Ishikawa (cell line): ENCODE results near the gene TLE6.
A peak's percentile ranks its signal among the peaks of the same experiment; 100 is the strongest.

Source experiments
- CEBPB ChIP-seq: IDR thresholded peaks from 2 replicates; pipeline ENCODE4 v1.6.1; 2012
- CREB1 ChIP-seq: IDR thresholded peaks from 2 replicates; pipeline ENCODE4 v1.6.1; 2012; ENCODE audit warnings: low read depth
- EGR1 ChIP-seq: IDR thresholded peaks from 2 replicates; pipeline ENCODE4 v1.6.1; 2012
- EP300 ChIP-seq: IDR thresholded peaks from 2 replicates; pipeline ENCODE4 v1.6.1; 2012; ENCODE audit warnings: borderline replicate concordance
- FOXM1 ChIP-seq: IDR thresholded peaks from 2 replicates; pipeline ENCODE4 v1.6.1; 2012; ENCODE audit warnings: low read depth, borderline replicate concordance
- NFIC ChIP-seq: IDR thresholded peaks from 2 replicates; pipeline ENCODE4 v1.6.1; 2012
- RAD21 ChIP-seq: IDR thresholded peaks from 2 replicates; pipeline ENCODE4 v1.6.1; 2012; ENCODE audit warnings: low read depth
- REST ChIP-seq: IDR thresholded peaks from 2 replicates; pipeline ENCODE4 v1.6.1; 2012; ENCODE audit warnings: low read depth, mild to moderate bottlenecking
- TAF1 ChIP-seq: IDR thresholded peaks from 2 replicates; pipeline ENCODE4 v1.6.1; 2012; ENCODE audit warnings: low read depth, mild to moderate bottlenecking
- TCF12 ChIP-seq: IDR thresholded peaks from 2 replicates; pipeline ENCODE4 v1.6.1; 2012; ENCODE audit warnings: low read depth
- TEAD4 ChIP-seq: IDR thresholded peaks from 2 replicates; pipeline ENCODE4 v1.6.1; 2012
- USF1 ChIP-seq: IDR thresholded peaks from 2 replicates; pipeline ENCODE4 v1.6.1; 2012
- YY1 ChIP-seq: IDR thresholded peaks from 2 replicates; pipeline ENCODE4 v1.6.1; 2012; ENCODE audit warnings: low read depth
- ZBTB7A ChIP-seq: IDR thresholded peaks from 2 replicates; pipeline ENCODE4 v1.6.1; 2012; ENCODE audit warnings: low read depth
- TF ChIP-seq, protein P1 (sequence below): IDR thresholded peaks from 2 replicates; pipeline ENCODE4 v1.6.1; 2012

The TLE6 gene

DNA sequence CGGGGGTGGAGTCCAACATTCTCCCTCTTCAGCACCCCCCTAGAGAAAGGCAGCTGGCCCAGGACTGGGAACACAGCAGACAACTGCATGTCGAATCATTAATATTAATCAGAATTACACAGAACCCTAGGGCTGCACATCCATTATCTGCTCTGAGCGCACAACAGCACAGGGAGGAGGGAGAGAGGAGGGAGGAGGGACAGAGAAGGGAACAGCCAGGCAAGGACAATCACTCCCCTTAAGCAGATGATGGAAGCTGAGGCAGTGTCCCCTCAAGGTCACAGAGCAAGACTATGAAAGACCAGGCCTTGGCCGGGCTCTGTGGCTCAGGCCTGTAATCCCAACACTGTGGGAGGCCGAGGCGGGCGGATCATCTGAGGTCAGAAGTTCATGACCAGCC, 25.7 kb downstream of the TLE6 start:
- TF ChIP-seq, protein P1, sequence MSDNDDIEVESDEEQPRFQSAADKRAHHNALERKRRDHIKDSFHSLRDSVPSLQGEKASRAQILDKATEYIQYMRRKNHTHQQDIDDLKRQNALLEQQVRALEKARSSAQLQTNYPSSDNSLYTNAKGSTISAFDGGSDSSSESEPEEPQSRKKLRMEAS = no peak
- TF ChIP-seq EP300 = no peak

DNA sequence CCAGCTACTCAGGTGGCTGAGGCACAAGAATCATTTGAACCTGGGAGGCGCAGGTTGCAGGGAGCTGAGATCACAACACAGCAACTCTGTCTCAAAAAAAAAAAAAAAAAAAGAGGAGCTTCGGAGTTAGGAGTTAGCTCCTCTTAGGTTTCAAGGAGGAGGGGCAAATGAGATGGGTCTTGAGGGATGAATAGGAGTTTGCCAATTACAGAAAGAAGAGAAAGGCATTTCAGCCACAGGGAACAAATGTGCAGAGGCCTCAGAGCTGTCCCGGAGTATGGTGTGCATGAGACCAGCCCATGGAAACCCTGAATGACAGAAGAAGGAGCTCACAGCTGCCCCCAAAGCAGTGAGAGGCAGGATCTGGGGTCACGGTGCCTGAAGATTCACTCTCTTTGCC, 27.2 kb downstream of the TLE6 start:
- TF ChIP-seq REST (no peak), NFIC (no peak), TCF12 (no peak), FOXM1 (no peak), USF1 (no peak), CEBPB (no peak), RAD21 (no peak), EP300 (no peak), TAF1 (no peak), YY1 (no peak), ZBTB7A (no peak), TEAD4 (no peak), CREB1 (no peak), EGR1 (no peak)
- TF ChIP-seq, protein P1 = no peak

DNA sequence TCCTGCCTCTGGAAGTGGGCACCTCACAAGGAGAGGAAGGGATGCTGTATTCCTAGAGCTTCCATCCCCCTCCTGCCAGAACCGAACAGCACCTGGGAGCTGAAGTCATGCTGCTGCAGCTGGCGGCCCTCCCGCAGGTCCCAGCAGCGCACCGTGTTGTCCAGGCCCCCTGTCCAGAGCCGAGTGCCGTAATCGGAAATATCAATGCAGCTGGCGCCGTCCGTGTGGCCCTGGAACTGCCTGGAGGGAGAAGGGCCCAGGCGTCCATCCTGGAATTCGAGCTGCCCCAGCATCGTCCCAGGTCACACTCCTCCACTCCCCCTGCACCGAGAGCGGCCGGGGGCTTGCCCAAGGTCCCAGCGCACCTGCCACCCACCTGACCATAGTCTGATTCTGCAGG, 28.0 kb downstream of the TLE6 start:
- TF ChIP-seq YY1 (no peak), ZBTB7A (no peak), USF1 (no peak)

GRCh38 chr19:3006075-3006767, 28.9 kb downstream of the TLE6 start:
- TF ChIP-seq ZBTB7A (no peak), NFIC (no peak), USF1 (peak; percentile 73), EGR1 (no peak)

- TF ChIP-seq TAF1 (no peak), NFIC (no peak)
Observed at GRCh38 chr19:3007975-3008374, 30.6 kb downstream of the TLE6 start.

DNA sequence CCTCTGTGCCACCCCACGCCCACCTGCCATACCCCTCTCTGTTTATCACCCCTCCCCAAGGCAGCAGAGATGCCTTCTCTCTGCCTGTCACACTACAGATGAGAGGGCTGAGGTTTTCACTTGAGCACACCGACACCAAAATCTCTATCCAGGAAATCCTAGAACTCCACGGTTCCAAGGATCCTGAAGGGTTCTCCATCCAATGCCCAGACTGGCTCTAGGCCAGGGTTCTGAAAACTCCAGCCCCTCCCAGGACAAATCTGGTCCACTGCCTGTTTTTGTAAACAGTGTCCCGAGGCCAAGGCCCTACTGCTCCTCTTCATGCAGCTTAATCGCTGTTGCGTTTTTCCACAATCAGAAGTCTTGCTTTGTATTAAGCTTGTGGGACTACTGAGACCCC, 31.6 kb downstream of the TLE6 start:
- TF ChIP-seq RAD21 (no peak), CEBPB (no peak), USF1 (no peak), TAF1 (no peak), YY1 (no peak), EGR1 (no peak), ZBTB7A (no peak)
- TF ChIP-seq, protein P1 = no peak

DNA sequence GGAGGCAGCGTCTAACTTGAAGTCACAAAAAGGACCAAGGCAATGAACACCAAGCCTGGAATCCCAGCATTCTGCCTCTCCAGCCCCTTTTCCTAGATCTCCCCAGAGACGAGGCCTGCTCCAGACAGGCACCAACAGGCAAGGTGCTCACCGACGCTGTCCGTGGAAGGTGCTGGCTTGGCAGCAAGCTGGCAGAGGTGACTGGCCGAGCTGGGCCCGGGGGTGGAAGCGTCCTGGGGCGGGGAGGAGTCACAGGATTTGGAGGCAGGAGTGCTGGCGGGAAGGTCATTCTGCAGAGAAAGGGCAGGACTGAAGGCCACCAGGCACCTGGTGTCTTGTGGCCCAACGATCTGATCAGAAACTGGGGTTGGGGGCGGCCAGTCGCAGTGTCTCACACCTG, 33.5 kb downstream of the TLE6 start:
- TF ChIP-seq, protein P1 = no peak
- no peak for TF ChIP-seq TAF1
- no peak for TF ChIP-seq CEBPB
- no peak for TF ChIP-seq TCF12
- no peak for TF ChIP-seq REST
- no peak for TF ChIP-seq ZBTB7A
- no peak for TF ChIP-seq RAD21
- no peak for TF ChIP-seq NFIC
- TF ChIP-seq EGR1 = no peak
- TF ChIP-seq YY1 = no peak
- TF ChIP-seq CREB1 = no peak
- no peak for TF ChIP-seq USF1
- no peak for TF ChIP-seq TEAD4
- no peak for TF ChIP-seq FOXM1
- TF ChIP-seq EP300 = no peak
